Measurements from ENCODE around the gene PKN3. TPM values are rescaled to one million over a fixed set of nuclear protein-coding genes. Genes with fewer than 3 reads are reported as not detected.

PKN3 gene
- total and polyA plus RNA-seq, 9 of the 15 experiments (the other 6 are each of a cell fraction or from before 2014, with no cell fraction given), result 0.82 to 49.2 (median 19.7) TPM

DNA sequence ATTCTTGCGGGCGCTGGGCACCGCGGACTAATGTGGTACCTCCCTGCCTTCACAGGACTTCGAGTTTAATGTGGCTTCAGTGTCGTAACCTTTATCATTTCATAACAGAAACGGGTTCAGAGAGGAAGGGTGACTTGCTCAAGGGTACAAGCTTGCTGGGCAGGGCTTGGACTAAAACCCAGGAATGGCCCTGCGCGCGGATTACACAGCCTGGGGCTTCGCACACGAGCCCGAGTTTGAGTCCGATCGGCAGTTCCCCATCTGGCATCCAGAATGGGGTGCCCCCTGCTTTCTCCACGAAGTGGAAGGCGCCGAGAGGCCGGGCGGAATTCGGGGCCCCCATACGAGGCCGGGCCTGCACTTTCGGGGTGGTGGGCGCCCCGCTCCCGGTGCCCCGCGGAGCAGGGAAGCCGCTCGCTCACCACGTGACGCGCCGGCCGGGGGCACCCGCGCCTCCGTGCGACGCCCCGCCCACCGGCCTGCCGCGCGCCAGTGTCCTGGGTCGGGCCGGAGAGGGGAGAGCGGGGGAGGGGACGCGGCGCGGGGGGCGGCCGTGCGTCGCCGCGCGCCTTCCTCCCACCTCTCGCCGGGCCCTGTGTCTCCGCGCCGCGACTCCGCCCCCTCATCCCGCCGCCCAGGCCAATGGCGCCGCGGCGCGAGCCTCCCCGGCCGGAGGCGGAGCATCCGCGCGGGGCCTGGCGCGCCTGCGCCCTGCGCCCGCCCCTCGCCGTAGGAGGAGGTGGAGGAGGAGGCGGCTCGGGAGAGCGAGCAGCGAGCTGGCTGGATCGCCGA, 13.6 kb upstream of the PKN3 start, which contains the start of gene SET (continued):
- TF ChIP-seq SMAD3 (CRISPR knock-in tag; conservative IDR thresholded peaks at IDR 0.05) (peak; percentile 72; the same call in 1 of the 2 replicates), HMGN3 (IDR thresholded peaks at IDR 0.05; ENCODE audit: borderline replicate concordance, extremely low read depth, insufficient read length, low read depth, low read length) (peak; percentile 91), GABPB1 (CRISPR knock-in tag; IDR thresholded peaks at IDR 0.05) (peak; percentile 76), JUNB (CRISPR knock-in tag; conservative IDR thresholded peaks at IDR 0.05) (no peak; the same call in 1 of the 2 replicates), ZNF507 (tag; conservative IDR thresholded peaks at IDR 0.05) (no peak), ZBTB8A (IDR thresholded peaks at IDR 0.05; ENCODE audit: partially characterized antibody) (no peak), HNRNPH1 (optimal IDR thresholded peaks at IDR 0.05; ENCODE audit: low read depth, low read length) (no peak), FOXA1 (IDR thresholded peaks at IDR 0.05; ENCODE audit: borderline replicate concordance) (no peak), SP2 (IDR thresholded peaks at IDR 0.05; ENCODE audit: extremely low read depth, low read depth, low read length, poor library complexity, severe bottlenecking) (no peak), SMC3 (conservative IDR thresholded peaks at IDR 0.05; ENCODE audit: insufficient read depth, low read depth, low read length) (no peak), YBX1 (IDR thresholded peaks at IDR 0.05) (no peak), RFX1 (IDR thresholded peaks at IDR 0.05) (no peak), BDP1 (IDR thresholded peaks at IDR 0.05; ENCODE audit: insufficient read depth, insufficient read length) (no peak), ZKSCAN3 (CRISPR knock-in tag; IDR thresholded peaks at IDR 0.05) (no peak), CAMTA2 (CRISPR knock-in tag; conservative IDR thresholded peaks at IDR 0.05) (no peak)
- TF ChIP-seq, protein P1, sequence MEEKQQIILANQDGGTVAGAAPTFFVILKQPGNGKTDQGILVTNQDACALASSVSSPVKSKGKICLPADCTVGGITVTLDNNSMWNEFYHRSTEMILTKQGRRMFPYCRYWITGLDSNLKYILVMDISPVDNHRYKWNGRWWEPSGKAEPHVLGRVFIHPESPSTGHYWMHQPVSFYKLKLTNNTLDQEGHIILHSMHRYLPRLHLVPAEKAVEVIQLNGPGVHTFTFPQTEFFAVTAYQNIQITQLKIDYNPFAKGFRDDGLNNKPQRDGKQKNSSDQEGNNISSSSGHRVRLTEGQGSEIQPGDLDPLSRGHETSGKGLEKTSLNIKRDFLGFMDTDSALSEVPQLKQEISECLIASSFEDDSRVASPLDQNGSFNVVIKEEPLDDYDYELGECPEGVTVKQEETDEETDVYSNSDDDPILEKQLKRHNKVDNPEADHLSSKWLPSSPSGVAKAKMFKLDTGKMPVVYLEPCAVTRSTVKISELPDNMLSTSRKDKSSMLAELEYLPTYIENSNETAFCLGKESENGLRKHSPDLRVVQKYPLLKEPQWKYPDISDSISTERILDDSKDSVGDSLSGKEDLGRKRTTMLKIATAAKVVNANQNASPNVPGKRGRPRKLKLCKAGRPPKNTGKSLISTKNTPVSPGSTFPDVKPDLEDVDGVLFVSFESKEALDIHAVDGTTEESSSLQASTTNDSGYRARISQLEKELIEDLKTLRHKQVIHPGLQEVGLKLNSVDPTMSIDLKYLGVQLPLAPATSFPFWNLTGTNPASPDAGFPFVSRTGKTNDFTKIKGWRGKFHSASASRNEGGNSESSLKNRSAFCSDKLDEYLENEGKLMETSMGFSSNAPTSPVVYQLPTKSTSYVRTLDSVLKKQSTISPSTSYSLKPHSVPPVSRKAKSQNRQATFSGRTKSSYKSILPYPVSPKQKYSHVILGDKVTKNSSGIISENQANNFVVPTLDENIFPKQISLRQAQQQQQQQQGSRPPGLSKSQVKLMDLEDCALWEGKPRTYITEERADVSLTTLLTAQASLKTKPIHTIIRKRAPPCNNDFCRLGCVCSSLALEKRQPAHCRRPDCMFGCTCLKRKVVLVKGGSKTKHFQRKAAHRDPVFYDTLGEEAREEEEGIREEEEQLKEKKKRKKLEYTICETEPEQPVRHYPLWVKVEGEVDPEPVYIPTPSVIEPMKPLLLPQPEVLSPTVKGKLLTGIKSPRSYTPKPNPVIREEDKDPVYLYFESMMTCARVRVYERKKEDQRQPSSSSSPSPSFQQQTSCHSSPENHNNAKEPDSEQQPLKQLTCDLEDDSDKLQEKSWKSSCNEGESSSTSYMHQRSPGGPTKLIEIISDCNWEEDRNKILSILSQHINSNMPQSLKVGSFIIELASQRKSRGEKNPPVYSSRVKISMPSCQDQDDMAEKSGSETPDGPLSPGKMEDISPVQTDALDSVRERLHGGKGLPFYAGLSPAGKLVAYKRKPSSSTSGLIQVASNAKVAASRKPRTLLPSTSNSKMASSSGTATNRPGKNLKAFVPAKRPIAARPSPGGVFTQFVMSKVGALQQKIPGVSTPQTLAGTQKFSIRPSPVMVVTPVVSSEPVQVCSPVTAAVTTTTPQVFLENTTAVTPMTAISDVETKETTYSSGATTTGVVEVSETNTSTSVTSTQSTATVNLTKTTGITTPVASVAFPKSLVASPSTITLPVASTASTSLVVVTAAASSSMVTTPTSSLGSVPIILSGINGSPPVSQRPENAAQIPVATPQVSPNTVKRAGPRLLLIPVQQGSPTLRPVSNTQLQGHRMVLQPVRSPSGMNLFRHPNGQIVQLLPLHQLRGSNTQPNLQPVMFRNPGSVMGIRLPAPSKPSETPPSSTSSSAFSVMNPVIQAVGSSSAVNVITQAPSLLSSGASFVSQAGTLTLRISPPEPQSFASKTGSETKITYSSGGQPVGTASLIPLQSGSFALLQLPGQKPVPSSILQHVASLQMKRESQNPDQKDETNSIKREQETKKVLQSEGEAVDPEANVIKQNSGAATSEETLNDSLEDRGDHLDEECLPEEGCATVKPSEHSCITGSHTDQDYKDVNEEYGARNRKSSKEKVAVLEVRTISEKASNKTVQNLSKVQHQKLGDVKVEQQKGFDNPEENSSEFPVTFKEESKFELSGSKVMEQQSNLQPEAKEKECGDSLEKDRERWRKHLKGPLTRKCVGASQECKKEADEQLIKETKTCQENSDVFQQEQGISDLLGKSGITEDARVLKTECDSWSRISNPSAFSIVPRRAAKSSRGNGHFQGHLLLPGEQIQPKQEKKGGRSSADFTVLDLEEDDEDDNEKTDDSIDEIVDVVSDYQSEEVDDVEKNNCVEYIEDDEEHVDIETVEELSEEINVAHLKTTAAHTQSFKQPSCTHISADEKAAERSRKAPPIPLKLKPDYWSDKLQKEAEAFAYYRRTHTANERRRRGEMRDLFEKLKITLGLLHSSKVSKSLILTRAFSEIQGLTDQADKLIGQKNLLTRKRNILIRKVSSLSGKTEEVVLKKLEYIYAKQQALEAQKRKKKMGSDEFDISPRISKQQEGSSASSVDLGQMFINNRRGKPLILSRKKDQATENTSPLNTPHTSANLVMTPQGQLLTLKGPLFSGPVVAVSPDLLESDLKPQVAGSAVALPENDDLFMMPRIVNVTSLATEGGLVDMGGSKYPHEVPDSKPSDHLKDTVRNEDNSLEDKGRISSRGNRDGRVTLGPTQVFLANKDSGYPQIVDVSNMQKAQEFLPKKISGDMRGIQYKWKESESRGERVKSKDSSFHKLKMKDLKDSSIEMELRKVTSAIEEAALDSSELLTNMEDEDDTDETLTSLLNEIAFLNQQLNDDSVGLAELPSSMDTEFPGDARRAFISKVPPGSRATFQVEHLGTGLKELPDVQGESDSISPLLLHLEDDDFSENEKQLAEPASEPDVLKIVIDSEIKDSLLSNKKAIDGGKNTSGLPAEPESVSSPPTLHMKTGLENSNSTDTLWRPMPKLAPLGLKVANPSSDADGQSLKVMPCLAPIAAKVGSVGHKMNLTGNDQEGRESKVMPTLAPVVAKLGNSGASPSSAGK (IDR thresholded peaks at IDR 0.05), result no peak
- TF ChIP-seq, protein P2, sequence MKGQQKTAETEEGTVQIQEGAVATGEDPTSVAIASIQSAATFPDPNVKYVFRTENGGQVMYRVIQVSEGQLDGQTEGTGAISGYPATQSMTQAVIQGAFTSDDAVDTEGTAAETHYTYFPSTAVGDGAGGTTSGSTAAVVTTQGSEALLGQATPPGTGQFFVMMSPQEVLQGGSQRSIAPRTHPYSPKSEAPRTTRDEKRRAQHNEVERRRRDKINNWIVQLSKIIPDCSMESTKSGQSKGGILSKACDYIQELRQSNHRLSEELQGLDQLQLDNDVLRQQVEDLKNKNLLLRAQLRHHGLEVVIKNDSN (CRISPR knock-in tag; IDR thresholded peaks at IDR 0.05), result peak; percentile 86

All from K562 (cell line).